CD4-positive, alpha-beta T cell treated with Interleukin-15 for 1 hour (primary cell): ENCODE measurements around the gene GCKR.
"Not testable (repeated sequence)": the region's sequence is repeated elsewhere in the genome, so short reads cannot be mapped to it uniquely, and the experiment has no call there.

Source experiments
- DNase-seq: peaks from one replicate; pipeline ENCODE4 v3.0.0-alpha.2; 2020

GCKR gene

GRCh38 chr2:27518113-27518781 is 21.6 kb downstream of the GCKR start:
- no peak for DNase-seq

GRCh38 chr2:27518782-27519113 is 22.1 kb downstream of the GCKR start:
- DNase-seq, result no peak

DNA sequence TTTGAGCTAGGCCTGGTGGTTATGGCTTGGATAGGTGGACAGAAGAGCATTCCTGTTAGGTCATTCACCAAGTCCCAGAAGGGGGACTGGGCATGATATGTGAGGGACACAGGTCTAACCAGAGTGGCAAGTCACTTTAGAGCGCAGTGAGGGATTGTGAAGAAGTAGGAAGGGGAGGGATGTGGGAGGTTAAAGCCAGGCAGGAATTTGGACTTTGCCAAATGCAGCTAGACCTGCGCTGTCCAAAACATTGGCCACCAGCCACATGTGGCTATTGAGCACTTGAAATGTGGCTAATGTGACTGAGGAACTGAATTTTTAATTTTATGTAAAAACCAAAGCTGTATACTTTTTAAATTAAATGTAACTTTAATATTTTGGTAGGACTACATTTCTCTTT is 23.7 kb downstream of the GCKR start:
- DNase-seq, result no peak

- no peak for DNase-seq
These were observed 25.8 kb downstream of the GCKR start for GRCh38 chr2:27522400-27522945.

DNA sequence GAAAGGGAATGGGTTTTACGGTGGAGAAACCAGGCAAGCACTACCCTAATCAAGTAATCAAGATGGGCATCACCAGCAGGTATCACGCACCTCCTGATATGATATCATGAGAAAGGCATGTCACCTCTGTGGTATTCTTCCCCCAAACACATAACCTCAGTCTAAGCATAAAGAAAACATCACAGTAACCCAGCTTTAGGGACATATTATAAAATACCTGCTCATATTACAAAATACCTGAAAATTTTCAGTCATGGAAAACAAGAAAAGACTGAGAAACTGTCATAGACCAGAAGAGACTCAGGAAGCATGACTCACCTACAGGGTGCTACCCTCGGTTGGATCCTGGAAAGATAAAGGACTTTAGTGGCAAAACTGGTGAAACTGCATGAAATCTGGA is 30.5 kb downstream of the GCKR start:
- no peak for DNase-seq

DNA sequence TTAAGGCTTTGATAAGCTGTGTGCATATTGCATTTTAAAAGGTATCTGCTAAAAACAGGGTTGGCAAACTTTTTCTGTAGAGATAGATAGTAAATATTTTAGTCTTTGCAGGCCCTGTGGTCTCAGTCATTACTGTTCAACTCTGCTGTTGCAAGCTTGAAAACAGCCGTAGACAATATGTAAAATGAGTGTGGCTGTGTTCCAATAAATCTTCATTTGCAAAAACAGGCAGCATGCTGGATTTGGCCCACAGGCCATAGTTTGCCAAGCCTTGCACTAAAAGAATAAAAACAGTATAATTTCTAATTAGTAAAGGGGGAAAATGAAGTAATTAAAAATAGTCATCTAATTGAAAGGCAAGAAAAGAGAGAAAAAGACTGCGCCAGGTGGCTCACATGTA is 35.3 kb downstream of the GCKR start:
- DNase-seq, result no peak

- no peak for DNase-seq
These were observed 40.6 kb downstream of the GCKR start for GRCh38 chr2:27537287-27537686.

GRCh38 chr2:27538839-27539450 is 42.3 kb downstream of the GCKR start:
- not testable (repeated sequence) for DNase-seq

GRCh38 chr2:27539649-27540048 is 43.0 kb downstream of the GCKR start:
- not testable (repeated sequence) for DNase-seq

- no peak for DNase-seq
These were observed 47.6 kb downstream of the GCKR start for GRCh38 chr2:27544143-27544821.

DNA sequence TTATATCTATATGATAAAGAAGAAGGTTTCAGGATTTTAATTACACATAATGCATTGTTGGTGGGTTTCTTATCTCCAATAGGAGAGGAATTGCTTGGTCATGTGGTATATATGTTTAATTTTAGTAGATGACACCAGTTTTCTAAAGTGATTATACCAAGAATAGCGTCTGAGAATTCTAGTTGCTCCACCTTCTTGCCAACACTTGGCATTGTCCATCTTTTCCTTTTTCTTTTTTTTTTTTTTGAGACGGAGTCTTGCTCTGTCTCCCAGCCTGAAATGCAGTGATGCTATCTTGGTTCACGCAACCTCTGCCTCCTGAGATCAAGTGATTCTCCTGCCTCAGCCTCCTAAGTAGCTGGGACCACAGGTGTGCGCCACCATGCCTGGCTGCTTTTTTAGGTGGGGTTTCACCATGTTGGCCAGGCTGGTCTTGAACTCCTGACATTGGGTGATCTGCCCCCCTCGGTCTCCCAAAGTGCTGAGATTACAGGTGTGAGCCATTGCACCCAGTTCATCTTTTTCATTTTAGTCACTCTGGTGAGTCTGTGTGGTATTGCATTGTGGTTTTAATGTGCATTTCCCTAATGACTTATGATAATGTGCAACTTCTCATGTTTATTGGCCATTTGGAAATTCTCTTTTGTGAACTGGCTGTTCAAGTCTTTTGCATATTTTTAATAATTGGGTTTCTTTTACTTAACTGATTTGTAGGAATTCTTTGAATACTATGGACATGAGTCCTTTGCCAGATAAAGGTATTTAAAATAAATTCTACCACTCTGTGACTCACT is 48.9 kb downstream of the GCKR start:
- DNase-seq, result no peak

DNA sequence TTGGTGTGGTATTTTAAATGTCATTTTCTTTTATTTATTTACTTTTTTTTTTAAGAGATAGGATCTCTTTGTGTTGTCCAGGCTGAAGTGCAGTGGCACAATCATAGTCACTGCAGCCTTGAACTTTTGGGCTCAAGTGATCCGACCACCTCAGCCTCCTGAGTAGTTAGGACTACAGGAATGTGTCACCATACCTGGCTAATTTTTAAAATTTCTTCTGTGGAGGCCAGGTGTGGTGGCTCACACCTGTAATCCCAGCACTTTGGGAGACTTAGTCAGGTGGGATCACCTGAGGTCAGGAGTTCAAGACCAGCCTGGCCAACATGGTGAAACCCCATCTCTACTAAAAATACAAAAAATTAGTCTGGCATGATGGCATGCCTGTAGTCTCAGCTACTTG is 52.7 kb downstream of the GCKR start:
- no peak for DNase-seq

DNA sequence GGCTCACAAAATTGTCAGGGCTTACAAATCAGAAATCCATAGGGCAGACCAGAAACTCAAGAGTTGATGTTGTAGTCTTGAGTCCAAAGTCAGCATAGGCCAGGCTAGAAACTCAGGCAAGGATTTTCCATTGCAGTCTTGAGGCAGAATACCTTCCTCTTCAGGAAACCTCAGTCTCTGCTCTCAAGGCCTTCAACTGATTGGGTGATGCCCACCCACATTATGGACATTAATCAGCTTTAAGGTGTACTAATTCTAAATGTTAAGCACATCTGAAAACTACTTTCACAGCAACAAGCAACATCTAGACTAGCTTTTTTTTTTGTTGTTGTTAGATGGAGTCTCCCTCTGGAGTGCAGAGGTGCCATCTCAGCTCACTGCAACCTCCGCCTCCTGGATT is 54.9 kb downstream of the GCKR start:
- DNase-seq, result no peak

GRCh38 chr2:27552941-27553340 is 56.3 kb downstream of the GCKR start:
- DNase-seq, result no peak

GRCh38 chr2:27554451-27554850 is 57.8 kb downstream of the GCKR start:
- DNase-seq, result not testable (repeated sequence)

DNA sequence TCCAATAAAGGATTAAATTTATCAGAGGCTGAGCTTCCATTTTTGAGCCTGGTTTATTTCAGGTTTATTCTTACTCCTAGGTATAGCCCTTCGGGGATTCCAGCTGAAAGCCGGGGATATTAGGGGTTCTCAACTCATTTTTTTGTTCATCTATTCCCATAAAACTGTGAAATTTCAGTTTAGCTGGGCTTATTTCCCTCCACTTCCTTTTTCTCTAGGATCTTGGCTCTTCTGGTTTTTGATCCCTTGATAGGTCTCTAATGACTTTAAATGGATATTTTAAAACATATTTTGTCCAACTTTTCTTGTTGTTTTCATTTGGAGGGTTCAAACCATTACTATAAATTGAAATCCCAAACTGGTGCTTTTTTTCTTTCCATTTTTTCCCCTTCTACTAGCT is 62.6 kb downstream of the GCKR start:
- no peak for DNase-seq

DNA sequence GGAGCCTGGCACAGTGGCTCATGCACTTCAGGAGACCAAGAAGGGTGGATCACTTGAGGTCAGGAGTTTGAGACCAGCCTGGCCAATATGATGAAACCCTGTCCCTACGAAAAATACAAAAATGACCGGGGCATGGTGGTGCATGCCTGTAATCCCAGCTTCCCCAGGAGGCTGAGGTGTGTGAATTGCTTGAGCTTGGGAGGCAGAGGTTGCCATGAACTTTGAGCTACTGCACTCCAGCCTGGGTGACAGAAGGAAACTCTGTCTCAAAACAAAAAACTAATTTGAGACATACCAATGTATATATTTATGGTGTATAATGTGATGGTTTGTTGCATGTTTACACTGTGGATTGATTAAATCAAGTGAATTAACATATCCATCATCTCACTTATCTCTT is 64.4 kb downstream of the GCKR start:
- DNase-seq, result no peak

DNA sequence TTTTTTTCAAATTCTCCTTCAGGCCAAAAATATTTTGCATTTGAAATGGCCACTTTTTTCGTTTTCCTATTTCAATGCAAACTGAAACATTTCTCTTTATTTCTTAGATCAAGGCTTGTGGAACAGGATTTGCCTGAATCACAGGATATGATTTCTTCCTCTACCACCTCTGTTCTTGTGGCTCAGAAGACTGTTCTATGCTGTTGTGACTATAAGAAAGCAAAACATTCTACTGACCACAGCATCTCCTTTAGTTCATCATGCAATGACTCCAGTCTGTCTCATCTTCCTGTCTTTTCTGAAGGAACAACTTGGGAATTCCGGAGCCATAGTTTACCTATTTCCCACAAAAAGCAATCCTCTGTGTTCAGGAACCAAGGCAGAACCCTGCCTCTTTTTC is 70.0 kb downstream of the GCKR start:
- DNase-seq, result no peak

DNA sequence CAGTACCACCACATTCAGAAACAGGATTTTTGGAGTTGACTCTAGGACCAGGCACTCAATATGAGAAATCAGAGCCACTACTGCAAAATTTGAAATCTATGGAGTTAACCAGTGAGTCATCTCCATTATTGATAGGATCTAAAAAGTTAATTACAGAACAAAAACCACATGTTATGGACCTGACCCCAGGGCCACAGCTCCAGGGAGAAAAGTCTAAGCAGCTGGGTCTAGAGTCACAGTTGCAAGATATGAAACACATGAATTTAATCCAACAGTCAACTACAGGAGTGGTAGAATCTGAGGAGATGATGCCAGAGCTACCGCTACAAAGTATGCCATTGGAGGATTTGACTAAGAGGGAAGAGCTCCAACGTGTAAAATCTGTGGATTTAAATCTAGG is 72.8 kb downstream of the GCKR start:
- DNase-seq, result no peak

- DNase-seq, result no peak
These were observed 74.6 kb downstream of the GCKR start for GRCh38 chr2:27571197-27571596.

- no peak for DNase-seq
These were observed 75.0 kb downstream of the GCKR start for GRCh38 chr2:27571681-27572080.

DNA sequence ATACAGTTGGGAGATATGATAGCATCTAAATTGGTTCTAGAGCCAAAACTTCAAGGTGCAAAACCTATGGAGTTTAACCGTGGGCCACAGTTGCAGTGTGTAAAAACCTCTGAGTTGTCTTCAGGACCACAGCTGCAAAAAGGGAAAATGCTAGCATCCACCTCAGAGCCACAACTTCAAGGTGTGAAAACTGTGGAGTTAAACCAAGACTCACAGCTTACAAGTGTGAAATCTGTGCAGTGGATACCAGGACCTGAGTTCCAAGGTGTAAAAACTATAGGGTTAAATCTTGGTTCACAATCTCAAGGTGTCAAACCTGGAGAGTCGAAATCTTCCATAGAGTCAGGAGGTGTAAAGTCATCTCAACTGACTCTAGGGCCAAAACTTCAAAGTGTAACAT is 75.8 kb downstream of the GCKR start:
- no peak for DNase-seq

- DNase-seq, result no peak
These were observed 76.4 kb downstream of the GCKR start for GRCh38 chr2:27572998-27573429.
